ENCODE results near the gene CHRNB2. TPM values are rescaled to one million over a fixed set of nuclear protein-coding genes. Genes with fewer than 3 reads are reported as not detected.

The CHRNB2 gene
- total RNA-seq, 6 donors from 2014 or later = 0.15 TPM; not detected in 5

DNA sequence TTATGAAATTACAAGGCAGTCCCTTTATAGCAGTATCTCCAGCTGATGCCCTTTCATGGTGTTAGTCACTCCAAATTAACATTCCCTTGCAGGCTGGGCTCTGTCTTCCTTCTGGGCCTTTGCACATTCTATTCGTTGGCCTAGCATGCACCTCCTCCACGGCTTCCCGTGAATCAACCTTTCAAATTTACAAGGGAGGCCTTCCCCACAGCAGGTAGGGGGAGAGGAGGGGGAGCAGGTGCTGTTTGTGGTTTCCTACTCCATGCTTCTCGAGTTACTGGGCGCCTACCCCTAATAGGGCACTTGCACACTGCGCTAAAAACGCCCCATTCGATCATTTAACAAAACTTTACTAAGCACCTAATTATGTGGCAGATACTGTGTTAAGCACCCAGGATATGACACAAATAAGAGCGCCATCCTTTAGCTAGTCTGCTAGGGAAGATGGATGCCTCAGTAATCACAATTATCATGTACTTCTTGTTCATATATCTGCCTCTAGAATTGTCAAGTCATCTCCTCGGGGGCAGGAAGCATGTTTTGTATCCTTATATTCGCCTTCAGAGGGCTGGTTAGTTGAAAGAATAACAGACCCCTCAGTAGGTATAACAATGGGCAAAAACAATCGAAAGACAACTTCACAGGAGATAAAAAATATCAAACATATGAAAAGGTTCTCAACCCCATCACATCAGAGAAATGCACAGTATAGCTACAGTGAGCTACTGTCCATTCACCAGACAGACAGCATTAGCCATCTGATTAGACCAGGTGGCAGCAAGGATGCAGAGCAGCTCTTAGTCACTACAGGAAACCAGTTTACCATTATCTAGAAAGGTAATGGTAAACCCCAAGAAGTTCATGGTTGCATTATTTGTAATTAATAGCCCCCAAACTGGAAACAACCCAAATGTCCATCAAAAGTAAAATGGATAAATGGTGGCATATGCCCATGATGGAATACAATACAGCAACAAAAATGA is 42.1 kb downstream of the CHRNB2 start:
- Histone ChIP-seq H3K27ac (peak overlapping the region; percentile 97), H3K9me3 (no peaks in the 10 kb centered on the region), H3K4me3 (no peak overlapping the region), H3K4me1 (peaks cover 27 to 36% (median 33%) of the 10 kb centered on the region in 4 donors), H3K27me3 (no peaks in the 10 kb centered on the region), H3K36me3 (no peaks in the 10 kb centered on the region)
- WGBS, 2 donors = 67 to 76% methylated on average over 11 to 12 of the region's 12 CpGs
- ATAC-seq (ENCODE audit: low FRiP score in 2 of 2) = no peak
- TF ChIP-seq POLR2A (IDR thresholded peaks at IDR 0.05) (no peak), EP300 (IDR thresholded peaks at IDR 0.05) (no peak), POLR2AphosphoS5 (IDR thresholded peaks at IDR 0.05) (no peak), CTCF (IDR thresholded peaks at IDR 0.05) (no peak)
- no peak for DNase-seq

GRCh38 chr1:154611150-154611862 is 43.7 kb downstream of the CHRNB2 start:
- ATAC-seq (ENCODE audit: low FRiP score in 2 of 2) (no peak), DNase-seq (no peak)
- TF ChIP-seq EP300 (IDR thresholded peaks at IDR 0.05) = no peak
- H3K4me3 ChIP-seq = no peak overlapping the region
- H3K36me3 ChIP-seq = no peaks in the 10 kb centered on the region
- H3K27ac ChIP-seq = peak overlapping the region in 1 of 4 donors; percentile 40
- peaks cover 11 to 20% (median 17%) of the 10 kb centered on the region in 4 donors for H3K4me1 ChIP-seq
- no peaks in the 10 kb centered on the region for H3K27me3 ChIP-seq
- 58 to 65% methylated on average over 10 of the region's 10 CpGs for WGBS, 2 donors
- H3K9me3 ChIP-seq = no peaks in the 10 kb centered on the region

DNA sequence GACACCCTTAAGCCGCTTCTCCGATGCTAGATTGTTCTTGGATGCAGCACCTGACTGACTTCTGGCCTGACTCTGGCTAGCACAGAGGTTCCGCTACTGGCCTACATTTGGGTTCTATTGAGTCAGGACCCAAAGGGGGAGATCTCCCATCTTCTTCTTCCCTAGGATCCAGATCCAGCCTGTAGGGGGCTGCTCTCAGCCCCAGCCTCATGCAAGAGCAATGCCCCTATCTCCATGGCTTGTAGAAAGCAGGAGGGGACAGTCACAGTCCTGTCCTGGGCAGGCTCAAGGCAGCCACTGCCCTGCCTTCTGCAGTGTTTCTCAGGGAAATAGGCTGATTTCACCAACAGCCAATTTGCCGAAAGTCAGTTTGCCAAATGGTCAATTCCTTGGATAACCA is 46.7 kb downstream of the CHRNB2 start:
- TF ChIP-seq POLR2A (IDR thresholded peaks at IDR 0.05) (no peak), POLR2AphosphoS5 (IDR thresholded peaks at IDR 0.05) (no peak), CTCF (IDR thresholded peaks at IDR 0.05) (no peak), EP300 (IDR thresholded peaks at IDR 0.05) (no peak)
- DNase-seq (no peak), ATAC-seq (ENCODE audit: low FRiP score in 2 of 2) (no peak)
- no peak overlapping the region for H3K4me3 ChIP-seq
- H3K9me3 ChIP-seq = no peaks in the 10 kb centered on the region
- H3K27me3 ChIP-seq = no peaks in the 10 kb centered on the region
- H3K4me1 ChIP-seq = peaks cover 0 to 7% (median 4%) of the 10 kb centered on the region in 4 donors
- peaks cover 0 to 4% (median 0%) of the 10 kb centered on the region in 4 donors for H3K36me3 ChIP-seq
- WGBS, 2 donors = 98% methylated on average over 4 of the region's 4 CpGs
- H3K27ac ChIP-seq = no peak overlapping the region

DNA sequence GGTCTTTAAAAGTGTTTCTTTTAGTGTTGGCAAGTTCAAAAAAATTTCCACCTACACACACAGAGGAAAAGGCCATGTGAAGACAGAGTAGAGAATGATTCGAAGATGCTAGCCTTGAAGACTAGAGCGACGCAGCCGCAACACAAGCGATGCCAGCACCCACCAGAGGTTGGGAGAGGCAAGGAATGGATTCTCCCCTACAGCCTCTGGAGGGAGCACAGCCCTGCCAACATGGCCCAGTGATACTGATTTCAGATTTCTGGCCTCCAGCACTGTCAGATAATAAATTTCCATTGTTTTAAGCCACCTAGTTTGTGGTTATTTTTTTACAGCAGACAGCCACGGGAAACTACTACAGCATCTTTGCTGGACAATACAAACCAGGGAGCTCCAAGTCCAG is 47.3 kb downstream of the CHRNB2 start:
- ATAC-seq (ENCODE audit: low FRiP score in 2 of 2) = no peak
- Histone ChIP-seq H3K36me3 (peaks cover 0 to 4% (median 0%) of the 10 kb centered on the region in 4 donors), H3K27me3 (no peaks in the 10 kb centered on the region), H3K4me3 (no peak overlapping the region), H3K27ac (no peak overlapping the region), H3K9me3 (no peaks in the 10 kb centered on the region), H3K4me1 (peaks cover 0 to 3% (median 0%) of the 10 kb centered on the region in 4 donors)
- WGBS, 2 donors = 83 to 88% methylated on average over 6 of the region's 6 CpGs
- TF ChIP-seq CTCF (IDR thresholded peaks at IDR 0.05) (no peak), POLR2AphosphoS5 (IDR thresholded peaks at IDR 0.05) (no peak), EP300 (IDR thresholded peaks at IDR 0.05) (no peak)
- no peak for DNase-seq

- no peaks in the 10 kb centered on the region for H3K27me3 ChIP-seq
- DNase-seq (no peak), ATAC-seq (ENCODE audit: low FRiP score in 2 of 2) (no peak)
- peaks cover 0 to 3% (median 0%) of the 10 kb centered on the region in 4 donors for H3K4me1 ChIP-seq
- H3K27ac ChIP-seq = no peak overlapping the region
- H3K36me3 ChIP-seq = peaks cover 0 to 4% (median 0%) of the 10 kb centered on the region in 4 donors
- no peaks in the 10 kb centered on the region for H3K9me3 ChIP-seq
- H3K4me3 ChIP-seq = no peak overlapping the region
- TF ChIP-seq POLR2AphosphoS5 (IDR thresholded peaks at IDR 0.05) (no peak), POLR2A (IDR thresholded peaks at IDR 0.05) (no peak), CTCF (IDR thresholded peaks at IDR 0.05) (no peak), EP300 (IDR thresholded peaks at IDR 0.05) (no peak)
- 97 to 98% methylated on average over 4 of the region's 4 CpGs for WGBS, 2 donors
Measured at GRCh38 chr1:154615411-154615810, 47.8 kb downstream of the CHRNB2 start.
